SKM-1 (cell line): Measurements from ENCODE around the gene LMBR1.
A peak's percentile ranks its signal among the peaks of the same experiment; 100 is the strongest.

ENCODE experiments used
- DNase-seq: peaks from one replicate; lab custom pipeline; 2025; ENCODE audit not compliant: unreplicated experiment; lab: John Stamatoyannopoulos, UW

Gene LMBR1

DNA sequence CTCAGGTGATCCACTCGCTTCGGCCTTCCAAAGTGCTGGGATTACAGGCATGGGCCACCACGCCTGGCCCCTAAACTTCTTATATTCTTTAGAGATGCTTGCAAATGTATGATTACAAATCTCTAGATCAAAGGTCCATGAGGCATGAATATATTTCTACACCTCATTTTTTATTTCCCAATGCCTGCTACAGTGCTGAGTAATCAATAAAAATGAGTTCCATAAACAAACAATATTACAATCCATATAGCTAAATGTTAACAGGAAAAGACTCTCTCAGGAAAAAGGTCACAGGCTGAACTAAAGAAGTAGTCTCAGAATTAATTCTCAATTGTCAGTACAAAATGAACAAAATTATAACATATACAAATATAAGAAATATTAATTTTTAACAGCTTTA, 90.8 kb downstream of the LMBR1 start:
- no peak for DNase-seq

DNA sequence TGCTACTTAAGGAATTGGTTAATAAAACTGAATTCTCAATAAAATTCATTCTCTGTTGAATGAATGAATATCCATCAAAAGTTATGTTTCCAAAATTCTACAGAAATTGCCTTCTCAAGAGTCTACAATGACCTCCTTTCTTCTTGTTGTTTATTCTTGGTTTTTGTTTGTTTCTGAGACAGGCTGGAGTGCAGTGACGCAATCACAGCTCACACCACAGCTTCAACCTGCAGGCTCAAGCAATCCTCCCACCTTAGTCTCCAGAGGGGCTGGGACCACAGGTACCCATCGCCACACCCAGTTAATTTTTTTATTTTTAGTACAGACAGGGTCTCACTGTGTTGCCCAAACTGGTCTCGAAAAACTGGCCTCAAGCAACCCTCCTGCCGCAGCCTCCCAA, 97.6 kb downstream of the LMBR1 start:
- no peak for DNase-seq

- DNase-seq, result no peak
Observed at GRCh38 chr7:156793334-156793733, 99.6 kb downstream of the LMBR1 start.

DNA sequence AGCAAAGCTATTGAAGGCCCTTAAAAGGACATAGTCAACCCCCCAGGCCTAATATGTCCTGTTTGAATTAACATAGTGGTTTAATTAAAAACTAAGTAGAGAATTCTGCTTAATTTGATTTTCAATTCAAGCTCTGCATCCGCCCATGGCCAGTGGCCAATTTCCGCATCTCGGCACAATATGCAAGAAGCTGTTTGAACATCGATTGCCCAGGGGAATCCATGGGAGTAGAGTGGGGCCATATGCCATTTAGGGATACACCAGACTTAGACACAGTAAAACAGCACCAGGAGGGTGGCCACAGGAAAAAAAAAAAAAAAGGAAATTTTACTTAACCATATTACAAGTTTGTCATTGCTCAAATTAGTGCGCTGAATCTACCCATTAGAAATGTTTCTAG, 100.4 kb downstream of the LMBR1 start:
- DNase-seq, result no peak

- no peak for DNase-seq
Observed at GRCh38 chr7:156791241-156791640, 101.7 kb downstream of the LMBR1 start.

DNA sequence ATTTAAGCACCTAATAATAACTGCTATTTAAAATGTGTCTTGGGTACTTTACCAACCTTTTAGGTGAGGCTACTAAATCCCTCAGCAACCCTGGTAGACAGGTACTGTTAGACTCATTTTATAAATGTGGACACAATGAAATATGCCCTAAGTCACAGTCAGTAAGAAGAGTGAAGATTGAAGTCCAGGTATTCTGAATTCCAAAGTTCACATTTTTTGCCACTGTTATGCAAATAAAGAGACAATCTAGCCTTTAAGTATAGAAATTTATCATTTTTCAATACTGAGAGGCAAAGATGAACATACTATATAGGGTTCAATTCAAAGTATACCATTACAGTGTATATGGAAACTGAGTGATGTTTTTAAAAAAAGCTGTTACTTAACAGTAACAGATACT, 102.7 kb downstream of the LMBR1 start:
- DNase-seq, result no peak

- no peak for DNase-seq
Observed at GRCh38 chr7:156785998-156786543, 106.9 kb downstream of the LMBR1 start.

DNA sequence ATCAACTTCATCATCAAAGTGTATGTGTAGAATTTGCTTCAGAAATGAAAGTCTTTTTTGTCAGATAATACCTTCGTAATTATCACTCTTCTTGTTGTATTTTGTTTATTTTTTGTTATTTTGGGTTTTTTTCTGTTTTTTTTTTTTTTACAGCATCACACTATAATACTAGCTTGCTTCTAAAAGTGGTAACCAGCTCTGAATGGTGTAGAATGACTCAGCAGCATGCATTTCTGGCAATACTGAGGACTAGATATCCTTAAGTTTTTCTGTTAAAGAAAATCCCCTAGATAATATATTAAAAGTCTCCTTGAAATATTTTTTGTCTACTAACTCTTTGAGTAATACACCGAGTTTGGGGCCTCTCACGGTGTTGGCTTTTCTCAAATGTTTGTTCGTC, 109.1 kb downstream of the LMBR1 start:
- DNase-seq, result no peak

DNA sequence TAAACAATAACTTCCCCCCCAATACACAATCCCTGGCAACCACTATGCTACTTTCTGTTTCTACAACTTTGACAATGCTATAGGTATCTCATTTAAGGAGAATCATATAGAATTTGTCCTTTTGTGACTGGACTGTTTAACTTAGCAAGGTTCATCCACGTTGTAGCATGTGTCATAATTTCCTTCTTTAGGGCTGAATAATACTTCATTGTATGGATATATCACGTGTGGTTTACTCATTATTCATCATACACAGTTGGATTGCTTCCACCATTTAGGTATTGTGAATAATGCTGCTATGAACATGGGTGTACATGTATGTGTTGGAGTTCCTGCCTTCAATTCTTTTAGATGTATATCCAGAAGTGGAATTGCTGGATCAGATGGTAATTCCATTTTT, 111.0 kb downstream of the LMBR1 start:
- no peak for DNase-seq

- peak; percentile 2 for DNase-seq
Observed at GRCh38 chr7:156780724-156781455, 112.1 kb downstream of the LMBR1 start.

DNA sequence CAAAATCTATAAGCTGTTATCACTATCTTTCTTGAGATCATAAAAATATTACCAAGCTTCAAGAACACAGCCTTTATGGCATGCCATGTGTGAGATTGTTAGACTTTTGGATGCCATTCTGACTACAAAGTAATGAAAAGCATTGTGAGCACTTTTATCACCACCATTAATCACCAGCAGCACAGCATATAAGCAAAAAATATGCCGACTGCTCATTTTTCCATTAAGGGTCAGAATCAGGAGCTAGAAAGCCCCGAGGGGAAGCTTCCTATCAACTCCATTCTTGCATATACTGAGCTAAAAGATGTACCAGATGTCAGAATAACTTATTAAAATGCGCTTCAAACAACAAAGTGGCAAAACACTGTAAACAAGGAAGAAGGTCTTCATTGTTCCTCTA, 114.3 kb downstream of the LMBR1 start:
- no peak for DNase-seq

DNA sequence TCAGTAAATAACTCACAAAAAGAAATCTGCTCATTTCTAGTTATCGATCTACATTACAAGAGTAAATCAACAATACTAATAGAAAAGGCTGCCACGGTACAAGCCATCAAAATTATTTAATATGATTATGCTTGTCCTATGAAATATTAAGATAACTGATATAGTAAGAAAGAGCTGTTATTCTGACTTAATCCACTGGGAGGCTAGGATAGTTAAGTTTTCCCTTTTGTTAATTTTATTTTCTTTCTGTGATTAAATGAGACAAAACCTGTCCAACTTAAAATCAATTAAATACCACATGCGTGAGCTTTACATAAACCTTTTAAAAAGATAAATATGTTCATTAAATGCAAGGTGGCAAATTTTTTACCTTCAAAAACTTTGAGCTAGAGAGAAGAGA, 114.8 kb downstream of the LMBR1 start:
- DNase-seq, result no peak

DNA sequence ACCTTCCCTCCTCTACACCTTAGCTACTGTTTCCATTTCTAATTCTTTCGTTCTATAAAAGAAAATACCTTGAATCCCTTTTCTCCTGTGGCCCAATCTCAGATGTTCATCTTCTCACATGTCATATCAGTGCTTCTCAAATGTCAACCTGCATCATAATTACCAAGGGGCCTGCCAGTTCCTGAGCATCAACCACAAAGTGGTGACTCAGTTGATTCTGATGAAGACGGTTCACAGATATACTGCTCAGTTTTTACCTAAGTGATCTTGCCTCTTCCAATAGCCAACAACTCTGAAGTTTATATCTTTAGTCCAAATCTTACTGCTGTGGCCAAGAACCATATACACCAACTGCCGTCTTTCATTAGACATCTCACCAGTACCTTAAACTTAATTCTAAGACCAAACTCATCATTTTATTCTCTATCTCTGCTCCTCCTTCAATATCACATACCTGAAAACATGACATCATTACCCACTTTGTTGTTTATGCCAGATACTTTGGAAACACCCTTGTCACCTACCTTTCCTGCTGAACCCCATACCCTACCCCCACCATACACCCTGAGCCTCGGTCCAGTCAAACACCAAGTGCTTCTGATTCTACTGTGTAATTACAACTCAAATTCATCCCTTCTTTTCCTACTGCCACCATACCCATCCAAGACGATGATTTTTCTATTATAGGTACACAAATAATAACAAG, 115.5 kb downstream of the LMBR1 start:
- no peak for DNase-seq

- no peak for DNase-seq
Observed at GRCh38 chr7:156776527-156776926, 116.5 kb downstream of the LMBR1 start.

- DNase-seq, result no peak
Observed at GRCh38 chr7:156773966-156774365, 119.0 kb downstream of the LMBR1 start.

- no peak for DNase-seq
Observed at GRCh38 chr7:156772725-156773124, 120.3 kb downstream of the LMBR1 start.

DNA sequence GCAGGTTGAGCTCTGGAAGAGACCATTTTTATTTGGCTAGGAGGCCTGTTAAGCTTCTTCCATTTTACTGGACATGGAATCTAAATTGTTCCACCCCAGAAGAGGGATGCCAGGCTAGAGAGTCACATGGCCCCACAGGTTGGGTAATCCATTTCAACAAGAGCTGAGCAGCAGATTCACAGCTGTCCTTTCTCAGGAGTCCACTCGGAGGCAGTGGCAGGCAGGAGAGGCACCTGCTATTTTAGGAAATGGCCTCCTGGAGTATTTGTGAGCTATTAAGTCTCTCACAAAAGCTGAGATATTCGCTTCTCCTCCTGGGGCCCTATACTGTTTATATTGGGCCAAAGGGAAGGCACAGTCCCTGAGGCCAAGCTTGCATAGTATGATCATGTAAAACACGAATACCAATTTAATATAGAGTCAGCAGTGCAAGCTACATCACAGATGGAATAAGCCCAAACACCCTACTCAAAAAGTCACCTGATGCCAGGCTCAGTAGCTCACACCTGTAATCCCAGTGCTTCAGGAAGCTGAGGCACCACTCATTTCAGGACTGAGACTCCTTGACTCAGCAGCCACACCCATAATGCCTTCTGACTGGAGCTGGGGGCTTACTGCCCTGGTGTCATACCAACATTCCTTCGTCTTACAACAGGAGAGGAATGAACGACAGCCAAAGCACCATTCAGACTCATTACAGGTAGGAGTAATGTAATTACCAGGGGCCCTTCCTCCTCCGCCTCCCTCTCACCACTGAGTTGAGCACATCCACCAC, 124.1 kb downstream of the LMBR1 start:
- DNase-seq, result no peak

GRCh38 chr7:156766666-156767065, 126.3 kb downstream of the LMBR1 start:
- DNase-seq, result no peak

- DNase-seq, result no peak
Observed at GRCh38 chr7:156765901-156766656, 126.9 kb downstream of the LMBR1 start.

GRCh38 chr7:156764766-156765165, 128.2 kb downstream of the LMBR1 start:
- DNase-seq, result no peak
